WERI-Rb-1 (cell line): Measurements from ENCODE around the gene MCM9.

ENCODE experiments used
- DNase-seq: peaks from one replicate; pipeline ENCODE4 v3.0.0-alpha.2; 2020
- H3K27ac ChIP-seq: fragments of 250-450 bp; sonication (Bioruptor Pico); 2 replicates; pipeline ENCODE4 v1.5.1; 2020; ENCODE audit warnings: mild to moderate bottlenecking, moderate library complexity
- H3K27me3 ChIP-seq: fragments of 250-450 bp; sonication (Bioruptor Pico); 2 replicates; pipeline ENCODE4 v1.5.1; 2021; ENCODE audit warnings: mild to moderate bottlenecking, low read depth, moderate library complexity; ENCODE audit not compliant: insufficient read depth, severe bottlenecking
- H3K36me3 ChIP-seq: fragments of 250-450 bp; sonication (Bioruptor Pico); 2 replicates; pipeline ENCODE4 v1.5.1; 2020; ENCODE audit warnings: mild to moderate bottlenecking, moderate library complexity
- H3K4me3 ChIP-seq: 2 replicates; pipeline ENCODE4 v1.5.1; 2011; ENCODE audit warnings: low read depth, mild to moderate bottlenecking, control low read depth, low read length
- H3K9me3 ChIP-seq: fragments of 250-450 bp; sonication (Bioruptor Pico); 2 replicates; pipeline ENCODE4 v1.5.1; 2021; ENCODE audit warnings: mild to moderate bottlenecking, moderate library complexity; ENCODE audit not compliant: severe bottlenecking
- CTCF ChIP-seq: IDR thresholded peaks from 2 replicates; pipeline ENCODE4 v1.5.1; 2011; ENCODE audit warnings: low read depth, mild to moderate bottlenecking, control low read depth, inconsistent platforms, low read length

MCM9 gene

GRCh38 chr6:118843685-118844390 lies 91.1 kb downstream of the MCM9 start:
- Histone ChIP-seq H3K27me3 (no peaks in the 10 kb centered on the region), H3K4me3 (no peak overlapping the region), H3K36me3 (no peaks in the 10 kb centered on the region), H3K27ac (no peak overlapping the region), H3K9me3 (no peaks in the 10 kb centered on the region)
- TF ChIP-seq CTCF: no peak
- no peak for DNase-seq

- no peaks in the 10 kb centered on the region for H3K9me3 ChIP-seq
- TF ChIP-seq CTCF: no peak
- H3K4me3 ChIP-seq: no peak overlapping the region
- no peak for DNase-seq
- no peaks in the 10 kb centered on the region for H3K27me3 ChIP-seq
- H3K27ac ChIP-seq: no peak overlapping the region
- H3K36me3 ChIP-seq: peaks cover 4% of the 10 kb centered on the region; the same call in 1 of the 2 replicates
Measured at GRCh38 chr6:118830691-118831090, 104.3 kb downstream of the MCM9 start.

- H3K36me3 ChIP-seq: peaks cover 4% of the 10 kb centered on the region; the same call in 1 of the 2 replicates
- H3K9me3 ChIP-seq: no peaks in the 10 kb centered on the region
- H3K27me3 ChIP-seq: no peaks in the 10 kb centered on the region
- no peak for DNase-seq
- H3K4me3 ChIP-seq: no peak overlapping the region
- TF ChIP-seq CTCF: no peak
- no peak overlapping the region for H3K27ac ChIP-seq
Measured at GRCh38 chr6:118829817-118830478, 105.0 kb downstream of the MCM9 start.

DNA sequence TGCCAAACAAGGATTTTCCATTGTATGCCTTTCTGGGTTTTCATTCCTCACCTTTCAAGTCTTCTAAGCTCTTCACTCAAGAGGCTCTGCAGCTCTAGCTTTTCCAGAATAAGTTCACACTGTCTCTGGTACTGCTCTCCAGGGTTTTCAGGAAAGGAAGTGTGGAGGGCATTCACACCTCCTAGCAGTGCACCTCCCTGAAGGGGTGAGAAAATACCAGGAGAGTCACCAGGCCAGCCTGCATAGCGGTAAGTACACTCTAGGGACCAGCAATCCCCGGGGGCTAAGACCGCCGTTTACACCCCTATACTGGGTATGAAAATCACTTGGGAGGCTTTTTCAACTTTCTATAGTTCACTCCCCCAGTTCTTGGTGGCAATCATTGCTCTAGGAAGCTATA lies 108.9 kb downstream of the MCM9 start:
- TF ChIP-seq CTCF: no peak
- no peaks in the 10 kb centered on the region for H3K27me3 ChIP-seq
- no peaks in the 10 kb centered on the region for H3K9me3 ChIP-seq
- DNase-seq: no peak
- peaks cover 8% of the 10 kb centered on the region for H3K36me3 ChIP-seq
- no peak overlapping the region for H3K27ac ChIP-seq
- H3K4me3 ChIP-seq: no peak overlapping the region

DNA sequence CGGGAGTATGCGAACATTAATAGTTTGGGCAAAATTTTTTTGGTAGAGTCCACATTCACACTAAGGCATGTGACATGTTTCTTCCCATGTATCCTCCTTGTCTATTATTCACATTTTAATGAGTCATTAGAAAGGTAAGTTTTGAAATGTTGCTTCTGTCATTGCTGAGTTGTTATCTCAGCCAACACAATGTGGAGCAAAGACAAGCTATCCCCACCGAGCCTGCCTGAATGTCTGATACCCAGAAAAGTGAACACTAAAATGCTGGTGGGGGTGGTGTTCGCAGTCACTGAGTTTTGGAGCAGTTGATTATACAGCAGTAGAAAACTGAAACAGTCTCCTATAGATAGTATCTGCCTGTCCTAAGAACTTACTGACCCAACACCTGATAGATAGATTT lies 109.3 kb downstream of the MCM9 start:
- Histone ChIP-seq H3K4me3 (no peak overlapping the region), H3K27ac (no peak overlapping the region), H3K36me3 (peaks cover 8% of the 10 kb centered on the region), H3K9me3 (no peaks in the 10 kb centered on the region), H3K27me3 (no peaks in the 10 kb centered on the region)
- DNase-seq: no peak
- no peak for TF ChIP-seq CTCF

- no peak for TF ChIP-seq CTCF
- no peak overlapping the region for H3K27ac ChIP-seq
- no peaks in the 10 kb centered on the region for H3K27me3 ChIP-seq
- H3K36me3 ChIP-seq: peaks cover 9% of the 10 kb centered on the region; the same call in 1 of the 2 replicates
- no peak overlapping the region for H3K4me3 ChIP-seq
- DNase-seq: no peak
- H3K9me3 ChIP-seq: no peaks in the 10 kb centered on the region
Measured at GRCh38 chr6:118815495-118815894, 119.5 kb downstream of the MCM9 start.
